B cell (primary cell): Measurements from ENCODE around the gene NCOA3. TPM values are rescaled to one million over a fixed set of nuclear protein-coding genes. Genes with fewer than 3 reads are reported as not detected.

Experiments used
- ATAC-seq: fragments of 200-7000 bp; cut with Tn5 transposase; one replicate; pipeline ENCODE4 v1.10.0; 2021; ENCODE audit warnings: low read depth, mild to moderate bottlenecking, moderate number of reproducible peaks, moderate library complexity
- CTCF ChIA-PET: fragments of 350-600 bp; sonication (Branson Sonifier 250); formaldehyde crosslinking; loops from one replicate; lab custom pipeline; 2021; ENCODE audit warnings: antibody characterized with exemption, inconsistent platforms; lab: Charles Lee
- POLR2A ChIA-PET: fragments of 350-600 bp; sonication (Branson Sonifier 250); formaldehyde crosslinking; loops from one replicate; lab custom pipeline; 2021; ENCODE audit warnings: antibody characterized with exemption; lab: Charles Lee
- DNase-seq: peaks from one replicate; pipeline ENCODE4 v3.0.0; 2013
- H2AFZ ChIP-seq: 2 replicates; pipeline ENCODE4 v1.6.1; 2012; ENCODE audit warnings: mild to moderate bottlenecking, low read depth, low read length; ENCODE audit not compliant: insufficient read depth, poor library complexity, severe bottlenecking
- H3K27ac ChIP-seq, 2 donors: 1 replicate in 1 of 2; 2 replicates in 1 of 2; pipeline ENCODE4 v1.5.1; 2012 to 2013; ENCODE audit warnings: low read length in 2 of 2, mild to moderate bottlenecking in 2 of 2, moderate library complexity in 1 of 2
- H3K27me3 ChIP-seq, 4 experiments: fragments of 200-600 bp in 1 of 4; sonication (generic) in 1 of 4; replicated peaks in 1 of 4; 1 replicate in 2 of 4; 2 replicates in 2 of 4; pipeline versions ENCODE4 v1.6.1 to v1.7.0; 2013 to 2016; ENCODE audit warnings: low read length in 3 of 4, mild to moderate bottlenecking in 2 of 4, mixed read lengths in 1 of 4, moderate library complexity in 1 of 4; ENCODE audit not compliant: insufficient read depth in 4 of 4, control insufficient read depth in 3 of 4; ENCODE audit errors: control extremely low read depth in 1 of 4
- H3K36me3 ChIP-seq, 2 experiments: replicated peaks in 1 of 2; 1 replicate in 1 of 2; 2 replicates in 1 of 2; pipeline versions ENCODE4 v1.6.1 to v1.7.1; 2013; ENCODE audit warnings: low read length in 1 of 2; ENCODE audit not compliant: insufficient read depth in 2 of 2, control insufficient read depth in 1 of 2; ENCODE audit errors: control extremely low read depth in 1 of 2, extremely low read depth in 1 of 2
- H3K4me1 ChIP-seq, 2 donors: fragments of 200-600 bp in 1 of 2; sonication (generic) in 1 of 2; 1 replicate in 1 of 2; 2 replicates in 1 of 2; pipeline versions ENCODE4 v1.5.1 to v1.6.1; 2013 to 2017; ENCODE audit warnings: low read length in 2 of 2; ENCODE audit not compliant: control insufficient read depth in 2 of 2, insufficient read depth in 2 of 2
- H3K4me2 ChIP-seq: replicated peaks from 2 replicates; pipeline ENCODE3; 2012; ENCODE audit warnings: mild to moderate bottlenecking, low read depth, low read length; ENCODE audit not compliant: poor library complexity, severe bottlenecking
- H3K4me3 ChIP-seq, 5 experiments: fragments of 200-600 bp in 1 of 5; sonication (generic) in 1 of 5; 1 replicate in 3 of 5; 2 replicates in 2 of 5; pipeline versions ENCODE4 v1.5.1 to v1.7.0; 2011 to 2016; ENCODE audit warnings: low read length in 4 of 5, mild to moderate bottlenecking in 4 of 5, low read depth in 2 of 5, control low read depth in 1 of 5, moderate library complexity in 1 of 5; ENCODE audit not compliant: insufficient read depth in 1 of 5; ENCODE audit errors: control extremely low read depth in 1 of 5, extremely low read depth in 1 of 5
- H3K79me2 ChIP-seq: fragments of 200-600 bp; sonication (generic); one replicate; pipeline ENCODE4 v1.6.0; 2016; ENCODE audit warnings: low read length; ENCODE audit not compliant: control insufficient read depth, insufficient read depth
- H3K9ac ChIP-seq: fragments of 200-600 bp; sonication (generic); 2 replicates; pipeline ENCODE4 v1.6.1; 2017; ENCODE audit warnings: mild to moderate bottlenecking, low read length, moderate library complexity
- H3K9me3 ChIP-seq, 3 donors: one replicate each; pipeline versions ENCODE4 v1.6.1 to v1.7.1; 2013; ENCODE audit warnings: low read length in 2 of 3; ENCODE audit not compliant: control insufficient read depth in 2 of 3, insufficient read depth in 1 of 3; ENCODE audit errors: control extremely low read depth in 1 of 3
- H4K20me1 ChIP-seq: 2 replicates; pipeline ENCODE4 v1.6.0; 2012; ENCODE audit warnings: mild to moderate bottlenecking, low read length; ENCODE audit not compliant: insufficient read depth, control insufficient read depth, poor library complexity, severe bottlenecking
- H3K27ac Mint-ChIP-seq: one replicate; pipeline ENCODE4 v1.8.0; 2021; ENCODE audit warnings: mixed read lengths
- H3K27me3 Mint-ChIP-seq: one replicate; pipeline ENCODE4 v1.8.0; 2021; ENCODE audit warnings: mixed read lengths
- H3K4me1 Mint-ChIP-seq: one replicate; pipeline ENCODE4 v1.8.0; 2021; ENCODE audit warnings: mixed read lengths
- H3K4me3 Mint-ChIP-seq: one replicate; pipeline ENCODE4 v1.8.0; 2021; ENCODE audit warnings: mixed read lengths
- H3K9me3 Mint-ChIP-seq: one replicate; pipeline ENCODE4 v1.8.0; 2022; ENCODE audit warnings: mixed read lengths; ENCODE audit not compliant: insufficient read depth
- CTCF ChIP-seq: fragments of 200-600 bp; IDR thresholded peaks from one replicate; pipeline ENCODE4 v1.8.0; 2022; ENCODE audit warnings: antibody characterized with exemption, mild to moderate bottlenecking
- EZH2 ChIP-seq: IDR thresholded peaks from 2 replicates; pipeline ENCODE4 v1.6.1; 2012; ENCODE audit warnings: borderline replicate concordance, low read depth, mild to moderate bottlenecking, moderate library complexity, low read length; ENCODE audit not compliant: insufficient read depth, poor library complexity, severe bottlenecking
- WGBS: methylation state at CpG from one replicate; pipeline ENCODE4 v1.1.5; 2013; ENCODE audit warnings: missing lambda C conversion rate; ENCODE audit not compliant: insufficient coverage; 5-methylcytosine and 5-hydroxymethylcytosine counted together
- intact Hi-C: fragments of 100-400 bp; cut with micrococcal nuclease; formaldehyde crosslinking; loops from one replicate; pipeline ENCODE4 v1.10.0; 2022
- polyA plus RNA-seq: library from polyadenylated mRNA; depleted of rRNA; stranded (reverse); fragments of >200 nt; gene quantifications from 2 replicates; pipeline ENCODE4 v1.2.3, GENCODE V29; 2012
- total RNA-seq, 2 donors: library from RNA; stranded (reverse); fragments of 120-200 nt in 1 of 2; gene quantifications; 1 replicate in 1 of 2; 2 replicates in 1 of 2; pipeline versions ENCODE4 v1.2.3 to v1.2.4, GENCODE V29; 2013 to 2022

Gene NCOA3
- total and polyA plus RNA-seq, 2 donors (not counting 1 experiment from before 2014, with no cell fraction given) = 54.0 to 309 TPM

DNA sequence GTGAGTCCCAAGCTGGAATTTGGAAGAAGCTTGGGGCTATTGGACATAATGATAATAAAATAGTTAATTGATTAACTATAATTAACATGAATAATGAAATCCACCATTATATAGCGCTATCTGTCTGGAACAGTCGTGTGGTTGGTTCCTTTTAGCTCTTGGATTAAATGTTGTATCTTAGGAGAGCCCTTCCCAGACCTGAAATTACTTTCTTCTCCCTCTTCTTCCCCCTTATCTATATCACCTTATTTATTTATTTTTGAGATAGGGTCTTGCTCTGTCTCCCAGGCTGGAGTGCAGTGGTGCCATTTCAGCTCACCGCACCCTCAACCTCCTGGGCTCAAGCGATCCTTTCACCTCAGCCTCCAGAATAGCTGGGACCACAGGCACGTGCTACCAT lies 64.6 kb downstream of the NCOA3 start:
- H3K27me3 ChIP-seq = no peaks in the 10 kb centered on the region
- intact Hi-C loops = no loop called here
- H3K9ac ChIP-seq = no peak overlapping the region
- Mint-ChIP-seq H3K27me3 (no peaks in the 10 kb centered on the region), H3K4me3 (no peak overlapping the region), H3K27ac (no peak overlapping the region), H3K9me3 (no peaks in the 10 kb centered on the region), H3K4me1 (peaks cover 78% of the 10 kb centered on the region)
- H3K4me2 ChIP-seq = peak overlapping the region; percentile 32
- H2AFZ ChIP-seq = no peak overlapping the region
- H3K36me3 ChIP-seq = peaks cover 6 to 30% of the 10 kb centered on the region in 2 experiments
- H4K20me1 ChIP-seq = peaks cover 83% of the 10 kb centered on the region
- no peak for DNase-seq
- POLR2A ChIA-PET = no interaction called here
- 100% methylated on average over 3 of the region's 5 CpGs for WGBS
- H3K4me1 ChIP-seq = peaks cover 54 to 70% of the 10 kb centered on the region in 2 donors
- H3K27ac ChIP-seq = no peak overlapping the region
- peaks cover 100% of the 10 kb centered on the region for H3K79me2 ChIP-seq
- TF ChIP-seq CTCF (no peak), EZH2 (no peak)
- no peak for ATAC-seq
- CTCF ChIA-PET = interaction anchor here (1.6 kb wide), 1 partner anchor 182 kb away, joined by 6 read pairs; no protein-coding TSS in a partner anchor
- H3K4me3 ChIP-seq = no peak overlapping the region
- H3K9me3 ChIP-seq = peaks cover 0 to 4% (median under 1%) of the 10 kb centered on the region in 3 donors

GRCh38 chr20:47568019-47568418 lies 66.3 kb downstream of the NCOA3 start:
- no peak overlapping the region for H3K9ac ChIP-seq
- H3K4me3 Mint-ChIP-seq = peak overlapping the region; percentile 55
- no peaks in the 10 kb centered on the region for H3K27me3 ChIP-seq
- H3K9me3 Mint-ChIP-seq = no peaks in the 10 kb centered on the region
- peak overlapping the region; percentile 15 to 51 for H3K27ac ChIP-seq
- peak overlapping the region; percentile 74 for H3K27ac Mint-ChIP-seq
- peaks cover 77% of the 10 kb centered on the region for H3K4me1 Mint-ChIP-seq
- no peak for DNase-seq
- H2AFZ ChIP-seq = no peak overlapping the region
- peaks cover 10 to 43% of the 10 kb centered on the region in 2 experiments for H3K36me3 ChIP-seq
- peaks cover 0 to 11% (median 5%) of the 10 kb centered on the region in 3 donors for H3K9me3 ChIP-seq
- 32% methylated on average over 2 of the region's 2 CpGs for WGBS
- peak overlapping the region; percentile 7 for H3K4me2 ChIP-seq
- H4K20me1 ChIP-seq = peaks cover 84% of the 10 kb centered on the region
- H3K4me3 ChIP-seq = no peak overlapping the region
- H3K79me2 ChIP-seq = peaks cover 100% of the 10 kb centered on the region
- H3K4me1 ChIP-seq = peaks cover 53 to 69% of the 10 kb centered on the region in 2 donors
- no peak for TF ChIP-seq EZH2
- TF ChIP-seq CTCF = no peak
- intact Hi-C loops = no loop called here
- ChIA-PET POLR2A (no interaction called here), CTCF (interaction anchor here (1.0 to 1.3 kb wide), 4 partner anchors 46 to 295 kb away, joined by 3 to 6 read pairs (median 4); no protein-coding TSS in a partner anchor)
- no peaks in the 10 kb centered on the region for H3K27me3 Mint-ChIP-seq
- ATAC-seq = no peak
